Fibroblast of lung (primary cell): ENCODE results near the gene KIAA1958.

Experiments
- EZH2 ChIP-seq: IDR thresholded peaks from 2 replicates; pipeline ENCODE4 v1.5.1; 2012; ENCODE audit warnings: low read length, control low read depth, mild to moderate bottlenecking; ENCODE audit errors: missing control alignments
- TF ChIP-seq, protein P1 (sequence below), 2 donors: IDR thresholded peaks in 1 of 2; conservative IDR thresholded peaks in 1 of 2; 1 replicate in 1 of 2; 2 replicates in 1 of 2; pipeline ENCODE4 v1.5.1; 2011 to 2012; ENCODE audit warnings: low read length in 2 of 2, control low read depth in 1 of 2, inconsistent platforms in 1 of 2, low read depth in 1 of 2, mild to moderate bottlenecking in 1 of 2

DNA sequence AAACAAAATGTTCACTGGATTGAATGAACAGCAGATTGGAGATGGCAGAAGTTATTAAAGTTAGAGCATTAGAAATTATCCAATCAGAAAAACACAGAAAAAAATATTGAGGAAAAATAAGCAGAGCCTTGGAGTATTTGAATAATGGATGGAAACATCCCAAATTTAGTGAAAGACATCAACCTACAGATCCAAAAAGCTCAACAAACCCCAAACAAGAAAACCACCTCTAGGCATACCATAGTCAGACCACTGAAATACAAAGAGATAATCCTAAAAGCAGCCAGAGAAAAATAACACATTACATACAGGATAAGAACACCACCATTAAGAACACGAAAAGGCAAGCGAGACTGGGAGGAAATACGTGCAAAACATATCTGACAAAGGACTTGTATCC lies 226.1 kb downstream of the KIAA1958 start:
- TF ChIP-seq, protein P1, sequence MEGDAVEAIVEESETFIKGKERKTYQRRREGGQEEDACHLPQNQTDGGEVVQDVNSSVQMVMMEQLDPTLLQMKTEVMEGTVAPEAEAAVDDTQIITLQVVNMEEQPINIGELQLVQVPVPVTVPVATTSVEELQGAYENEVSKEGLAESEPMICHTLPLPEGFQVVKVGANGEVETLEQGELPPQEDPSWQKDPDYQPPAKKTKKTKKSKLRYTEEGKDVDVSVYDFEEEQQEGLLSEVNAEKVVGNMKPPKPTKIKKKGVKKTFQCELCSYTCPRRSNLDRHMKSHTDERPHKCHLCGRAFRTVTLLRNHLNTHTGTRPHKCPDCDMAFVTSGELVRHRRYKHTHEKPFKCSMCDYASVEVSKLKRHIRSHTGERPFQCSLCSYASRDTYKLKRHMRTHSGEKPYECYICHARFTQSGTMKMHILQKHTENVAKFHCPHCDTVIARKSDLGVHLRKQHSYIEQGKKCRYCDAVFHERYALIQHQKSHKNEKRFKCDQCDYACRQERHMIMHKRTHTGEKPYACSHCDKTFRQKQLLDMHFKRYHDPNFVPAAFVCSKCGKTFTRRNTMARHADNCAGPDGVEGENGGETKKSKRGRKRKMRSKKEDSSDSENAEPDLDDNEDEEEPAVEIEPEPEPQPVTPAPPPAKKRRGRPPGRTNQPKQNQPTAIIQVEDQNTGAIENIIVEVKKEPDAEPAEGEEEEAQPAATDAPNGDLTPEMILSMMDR (conservative IDR thresholded peaks at IDR 0.05 in 1 of 2, IDR thresholded peaks at IDR 0.05 in 1 of 2; ENCODE audit: low read depth in 1 of 2, low read length in 2 of 2), result no peak
- no peak for TF ChIP-seq EZH2
